Ectodermal cell (in vitro differentiated cells): Measurements from ENCODE around the gene SPSB2.
"Not testable (repeated sequence)": the region's sequence is repeated elsewhere in the genome, so short reads cannot be mapped to it uniquely, and the experiment has no call there.

Experiments
- H3K27ac ChIP-seq: 2 replicates; pipeline ENCODE4 v1.7.0; 2013; ENCODE audit warnings: mild to moderate bottlenecking, low read depth, low read length; ENCODE audit not compliant: insufficient read depth, poor library complexity, severe bottlenecking
- H3K27me3 ChIP-seq: 2 replicates; pipeline ENCODE4 v1.7.0; 2013; ENCODE audit warnings: mild to moderate bottlenecking, low read length; ENCODE audit not compliant: insufficient read depth, control insufficient read depth, poor library complexity, severe bottlenecking
- H3K36me3 ChIP-seq: one replicate; pipeline ENCODE4 v1.7.0; 2013; ENCODE audit warnings: low read length; ENCODE audit not compliant: control insufficient read depth, insufficient read depth
- H3K4me1 ChIP-seq: one replicate; pipeline ENCODE4 v1.7.0; 2013; ENCODE audit warnings: low read length; ENCODE audit not compliant: control insufficient read depth, insufficient read depth
- H3K4me3 ChIP-seq: 2 replicates; pipeline ENCODE4 v1.7.0; 2013; ENCODE audit warnings: low read depth, low read length, control low read depth; ENCODE audit not compliant: insufficient read depth
- H3K9me3 ChIP-seq: 2 replicates; pipeline ENCODE4 v1.7.0; 2013; ENCODE audit warnings: mild to moderate bottlenecking, low read length, moderate library complexity; ENCODE audit not compliant: control insufficient read depth
- WGBS, 2 experiments: methylation state at CpG; one replicate each; pipeline ENCODE4 v1.1.7; 2013; ENCODE audit warnings: missing lambda C conversion rate in 2 of 2; 5-methylcytosine and 5-hydroxymethylcytosine counted together

Gene SPSB2

GRCh38 chr12:6870304-6870703 lies 2.8 kb downstream of the SPSB2 start:
- peaks cover 14% of the 10 kb centered on the region for H3K4me1 ChIP-seq
- peaks cover 24% of the 10 kb centered on the region for H3K36me3 ChIP-seq
- not testable (repeated sequence) for H3K27me3 ChIP-seq, H3K27ac ChIP-seq, H3K4me3 ChIP-seq, H3K9me3 ChIP-seq
- 89 to 94% methylated on average over 4 of the region's 4 CpGs for WGBS, 2 experiments

- H3K36me3 ChIP-seq = peaks cover 30% of the 10 kb centered on the region
- peak overlapping the region; percentile 94 for H3K4me3 ChIP-seq
- no peaks in the 10 kb centered on the region for H3K9me3 ChIP-seq
- H3K27ac ChIP-seq = peak overlapping the region; percentile 70
- no peaks in the 10 kb centered on the region for H3K27me3 ChIP-seq
- H3K4me1 ChIP-seq = peaks cover 14% of the 10 kb centered on the region
- 45 to 47% methylated on average over 12 of the region's 12 CpGs for WGBS, 2 experiments
Measured at GRCh38 chr12:6869049-6870021, 3.8 kb downstream of the SPSB2 start.

DNA sequence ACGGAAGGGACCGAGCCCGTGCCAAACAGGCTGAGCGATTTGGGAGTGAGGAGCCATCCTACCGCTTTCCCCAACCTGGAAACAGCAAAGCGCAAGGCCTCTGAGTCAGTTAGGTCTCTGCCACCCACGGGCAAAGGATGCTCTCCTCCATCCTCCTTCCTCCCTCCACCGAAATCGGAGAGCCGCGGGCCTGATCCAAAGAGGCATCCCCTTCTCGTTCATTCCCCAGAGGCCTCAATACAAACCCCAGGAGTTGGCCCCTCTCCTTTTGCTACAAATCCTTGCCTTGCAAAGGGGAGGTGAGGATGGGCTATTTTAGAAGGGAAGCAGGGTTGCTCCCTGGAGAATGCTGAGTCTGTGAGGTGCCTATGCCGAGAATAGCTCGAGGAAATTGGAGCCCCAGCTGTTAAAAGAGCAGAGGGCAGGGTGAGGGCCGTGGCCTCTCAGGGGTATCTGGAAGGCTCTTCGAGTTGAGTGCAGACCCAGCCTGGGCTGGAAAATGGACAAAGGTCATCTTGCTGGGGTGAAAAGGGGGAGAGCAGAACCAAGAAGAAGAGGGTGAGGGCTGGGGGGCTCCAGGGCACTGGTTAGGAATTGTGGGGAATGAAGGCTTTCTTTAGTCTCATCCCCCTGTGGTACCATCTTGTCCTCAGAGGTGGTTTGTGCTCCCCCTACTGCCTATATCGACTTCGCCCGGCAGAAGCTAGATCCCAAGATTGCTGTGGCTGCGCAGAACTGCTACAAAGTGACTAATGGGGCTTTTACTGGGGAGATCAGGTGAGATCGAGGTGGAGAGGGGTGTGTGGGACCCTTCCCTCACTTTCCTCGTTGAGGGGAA lies 4.7 kb downstream of the SPSB2 start:
- peaks cover 14% of the 10 kb centered on the region for H3K4me1 ChIP-seq
- peaks cover 38% of the 10 kb centered on the region for H3K36me3 ChIP-seq

GRCh38 chr12:6867413-6868210 lies 5.5 kb downstream of the SPSB2 start, which contains the start of gene TPI1:
TSS of gene TPI1 (plus strand) at chr12:6867531. CDS start at chr12:6867567, 36 bp downstream.
- peak within 1 kb of the TSS; percentile 62 for H3K27ac ChIP-seq
- 0% methylated on average over 86 of the region's 86 CpGs for WGBS, 2 experiments
- no peaks in the 10 kb centered on the region for H3K27me3 ChIP-seq
- H3K4me3 ChIP-seq = peak within 1 kb of the TSS; percentile 94
- no peaks in the 10 kb centered on the region for H3K9me3 ChIP-seq
- H3K36me3 ChIP-seq = peaks cover 44% of the 10 kb centered on the region
- H3K4me1 ChIP-seq = peaks cover 14% of the 10 kb centered on the region

More for the DNA sequence above, 4.7 kb downstream of the SPSB2 start:
- 6 to 7% methylated on average over 22 of the region's 22 CpGs for WGBS, 2 experiments
- no peaks in the 10 kb centered on the region for H3K9me3 ChIP-seq
- peak overlapping the region; percentile 94 for H3K4me3 ChIP-seq
- peak overlapping the region; percentile 45 for H3K27ac ChIP-seq
- no peaks in the 10 kb centered on the region for H3K27me3 ChIP-seq

- Histone ChIP-seq H3K9me3 (no peaks in the 10 kb centered on the region), H3K27me3 (no peaks in the 10 kb centered on the region), H3K4me1 (peaks cover 12% of the 10 kb centered on the region), H3K27ac (no peak overlapping the region), H3K36me3 (peaks cover 49% of the 10 kb centered on the region), H3K4me3 (peak overlapping the region; percentile 94)
- WGBS, 2 experiments = 5 to 6% methylated on average over 33 of the region's 33 CpGs
Measured at GRCh38 chr12:6866920-6867412, 6.1 kb downstream of the SPSB2 start.

DNA sequence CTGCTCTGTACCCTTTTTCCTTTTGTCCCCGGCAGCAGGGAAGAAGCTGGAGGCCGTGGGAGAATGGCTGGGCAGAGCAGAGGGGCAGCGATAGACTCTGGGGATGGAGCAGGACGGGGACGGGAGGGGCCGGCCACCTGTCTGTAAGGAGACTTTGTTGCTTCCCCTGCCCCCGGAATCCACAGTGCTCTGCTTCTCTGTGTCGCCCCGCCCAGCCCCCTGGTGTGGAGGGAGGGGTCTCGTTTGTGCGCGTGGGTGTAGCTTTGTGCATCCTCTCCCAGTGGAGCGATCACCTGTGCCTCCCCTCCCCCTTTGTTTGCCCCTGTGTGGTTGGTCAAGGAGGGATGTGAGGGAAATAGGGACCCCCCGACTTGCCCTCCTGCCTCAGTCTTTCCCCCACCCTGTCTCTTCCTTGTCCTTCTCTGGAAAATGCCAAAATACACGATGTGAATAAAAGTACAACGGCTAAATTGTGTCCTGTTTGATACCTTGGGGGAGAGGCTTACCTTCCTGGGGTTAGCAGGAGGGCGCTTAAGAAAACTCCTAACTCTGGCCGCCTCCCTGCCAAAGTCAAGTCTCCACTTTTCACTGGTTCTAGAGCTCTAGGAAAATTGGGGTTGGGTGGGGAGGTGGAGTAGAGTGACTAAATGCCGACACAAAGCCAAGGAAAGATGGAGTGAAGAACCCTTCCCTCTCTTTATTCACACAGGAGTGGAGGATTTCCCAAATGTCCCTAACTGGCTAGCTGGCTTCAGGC lies 6.8 kb downstream of the SPSB2 start:
- Histone ChIP-seq H3K36me3 (peaks cover 51% of the 10 kb centered on the region), H3K9me3 (no peaks in the 10 kb centered on the region), H3K27me3 (no peaks in the 10 kb centered on the region), H3K27ac (no peak overlapping the region), H3K4me1 (peaks cover 9% of the 10 kb centered on the region), H3K4me3 (peak overlapping the region; percentile 94)
- WGBS, 2 experiments = 60% methylated on average over 19 of the region's 19 CpGs

GRCh38 chr12:6865307-6865706 lies 7.8 kb downstream of the SPSB2 start:
- not testable (repeated sequence) for H3K27me3 ChIP-seq, H3K9me3 ChIP-seq, H3K4me3 ChIP-seq, H3K4me1 ChIP-seq, H3K27ac ChIP-seq
- peaks cover 53% of the 10 kb centered on the region for H3K36me3 ChIP-seq
- 94 to 97% methylated on average over 5 of the region's 5 CpGs for WGBS, 2 experiments

GRCh38 chr12:6863586-6864321 lies 9.3 kb downstream of the SPSB2 start:
- no peak overlapping the region for H3K27ac ChIP-seq
- H3K36me3 ChIP-seq = peaks cover 58% of the 10 kb centered on the region
- H3K27me3 ChIP-seq = no peaks in the 10 kb centered on the region
- peaks cover 9% of the 10 kb centered on the region for H3K4me1 ChIP-seq
- H3K9me3 ChIP-seq = no peaks in the 10 kb centered on the region
- 94 to 97% methylated on average over 16 of the region's 16 CpGs for WGBS, 2 experiments
- no peak overlapping the region for H3K4me3 ChIP-seq
